Right atrium auricular region (tissue), 2 donors: ENCODE measurements around the gene GRIA4. TPM values are rescaled to one million over a fixed set of nuclear protein-coding genes. Genes with fewer than 3 reads are reported as not detected.
"Not testable (repeated sequence)": the region's sequence is repeated elsewhere in the genome, so short reads cannot be mapped to it uniquely, and the experiment has no call there.

Source experiments
- DNase-seq: peaks from one replicate; pipeline ENCODE4 v3.0.0-alpha.2; 2019; ENCODE audit warnings: low spot score
- H3K27ac ChIP-seq, 2 donors: fragments of 200-600 bp; sonication (generic); 1 replicate in 1 of 2; 2 replicates in 1 of 2; pipeline ENCODE4 v1.5.1; 2016 to 2019
- H3K27me3 ChIP-seq, 2 donors: fragments of 200-600 bp; sonication (generic); one replicate each; pipeline versions ENCODE4 v1.5.1 to v1.6.0; 2017 to 2019
- H3K36me3 ChIP-seq: fragments of 200-600 bp; sonication (generic); one replicate; pipeline ENCODE4 v1.5.1; 2016
- H3K4me1 ChIP-seq, 2 donors: fragments of 200-600 bp; sonication (generic); one replicate each; pipeline versions ENCODE4 v1.5.1 to v1.6.0; 2017 to 2019
- H3K4me3 ChIP-seq, 2 donors: fragments of 200-600 bp; sonication (generic); 1 replicate in 1 of 2; 2 replicates in 1 of 2; pipeline ENCODE4 v1.5.1; 2017 to 2019; ENCODE audit warnings: mild to moderate bottlenecking in 1 of 2, moderate library complexity in 1 of 2
- H3K9me3 ChIP-seq, 2 donors: fragments of 200-600 bp; sonication (generic); one replicate each; pipeline ENCODE4 v1.5.1; 2019
- CTCF ChIP-seq, 2 donors: fragments of 200-600 bp; sonication (generic); IDR thresholded peaks; one replicate each; pipeline ENCODE4 v1.5.1; 2019; ENCODE audit warnings: antibody characterized with exemption in 2 of 2
- total RNA-seq, 2 donors: library from RNA; depleted of rRNA; stranded (reverse); fragments of >200 nt; gene quantifications; one replicate each; pipeline ENCODE4 v1.1.0, GENCODE V29; 2016

GRIA4 gene
- total RNA-seq, 2 donors from 2014 or later = not detected

GRCh38 chr11:105986554-105986953 is 376.7 kb downstream of the GRIA4 start:
- no peak overlapping the region for H3K27ac ChIP-seq
- no peak overlapping the region for H3K4me3 ChIP-seq
- H3K4me1 ChIP-seq = no peaks in the 10 kb centered on the region
- H3K9me3 ChIP-seq = no peaks in the 10 kb centered on the region
- no peak for TF ChIP-seq CTCF (IDR thresholded peaks at IDR 0.05)
- no peak for DNase-seq
- H3K27me3 ChIP-seq = no peaks in the 10 kb centered on the region
- H3K36me3 ChIP-seq = no peaks in the 10 kb centered on the region

- Histone ChIP-seq H3K27me3 (no peaks in the 10 kb centered on the region), H3K4me3 (no peak overlapping the region), H3K27ac (no peak overlapping the region), H3K4me1 (no peaks in the 10 kb centered on the region), H3K36me3 (no peaks in the 10 kb centered on the region), H3K9me3 (no peaks in the 10 kb centered on the region)
- TF ChIP-seq CTCF (IDR thresholded peaks at IDR 0.05) = no peak
- DNase-seq = no peak
These were observed 378.3 kb downstream of the GRIA4 start for GRCh38 chr11:105988197-105988596.

GRCh38 chr11:105989124-105989523 is 379.3 kb downstream of the GRIA4 start:
- Histone ChIP-seq H3K27ac (no peak overlapping the region), H3K27me3 (no peaks in the 10 kb centered on the region), H3K4me1 (no peaks in the 10 kb centered on the region), H3K36me3 (no peaks in the 10 kb centered on the region), H3K9me3 (peaks cover 0 to 4% of the 10 kb centered on the region in 2 donors), H3K4me3 (no peak overlapping the region)
- DNase-seq = no peak
- no peak for TF ChIP-seq CTCF (IDR thresholded peaks at IDR 0.05)

- H3K9me3 ChIP-seq = peaks cover 0 to 4% of the 10 kb centered on the region in 2 donors
- no peak for DNase-seq
- no peaks in the 10 kb centered on the region for H3K4me1 ChIP-seq
- H3K27me3 ChIP-seq = no peaks in the 10 kb centered on the region
- no peak for TF ChIP-seq CTCF (IDR thresholded peaks at IDR 0.05)
- H3K4me3 ChIP-seq = no peak overlapping the region
- no peaks in the 10 kb centered on the region for H3K36me3 ChIP-seq
- H3K27ac ChIP-seq = no peak overlapping the region
These were observed 382.0 kb downstream of the GRIA4 start for GRCh38 chr11:105991888-105992287.

GRCh38 chr11:106001304-106002012 is 391.6 kb downstream of the GRIA4 start:
- peaks cover 0 to 9% of the 10 kb centered on the region in 2 donors for H3K9me3 ChIP-seq
- DNase-seq = no peak
- peaks cover 7% of the 10 kb centered on the region for H3K36me3 ChIP-seq
- no peak for TF ChIP-seq CTCF (IDR thresholded peaks at IDR 0.05)
- no peak overlapping the region for H3K4me3 ChIP-seq
- no peaks in the 10 kb centered on the region for H3K4me1 ChIP-seq
- H3K27me3 ChIP-seq = no peaks in the 10 kb centered on the region
- no peak overlapping the region for H3K27ac ChIP-seq

- H3K27ac ChIP-seq, H3K9me3 ChIP-seq, H3K4me3 ChIP-seq, DNase-seq, H3K27me3 ChIP-seq, H3K4me1 ChIP-seq: not testable (repeated sequence)
- H3K36me3 ChIP-seq = peaks cover 21% of the 10 kb centered on the region
These were observed 393.2 kb downstream of the GRIA4 start for GRCh38 chr11:106003094-106003493.
